Raji (cell line): Measurements from ENCODE around the gene EFNA4.

ENCODE experiments used
- POLR2A ChIP-seq: IDR thresholded peaks from 2 replicates; pipeline ENCODE4 v1.6.1; 2011; ENCODE audit warnings: low read depth, low read length, control low read depth; ENCODE audit not compliant: insufficient read depth

EFNA4 gene

DNA sequence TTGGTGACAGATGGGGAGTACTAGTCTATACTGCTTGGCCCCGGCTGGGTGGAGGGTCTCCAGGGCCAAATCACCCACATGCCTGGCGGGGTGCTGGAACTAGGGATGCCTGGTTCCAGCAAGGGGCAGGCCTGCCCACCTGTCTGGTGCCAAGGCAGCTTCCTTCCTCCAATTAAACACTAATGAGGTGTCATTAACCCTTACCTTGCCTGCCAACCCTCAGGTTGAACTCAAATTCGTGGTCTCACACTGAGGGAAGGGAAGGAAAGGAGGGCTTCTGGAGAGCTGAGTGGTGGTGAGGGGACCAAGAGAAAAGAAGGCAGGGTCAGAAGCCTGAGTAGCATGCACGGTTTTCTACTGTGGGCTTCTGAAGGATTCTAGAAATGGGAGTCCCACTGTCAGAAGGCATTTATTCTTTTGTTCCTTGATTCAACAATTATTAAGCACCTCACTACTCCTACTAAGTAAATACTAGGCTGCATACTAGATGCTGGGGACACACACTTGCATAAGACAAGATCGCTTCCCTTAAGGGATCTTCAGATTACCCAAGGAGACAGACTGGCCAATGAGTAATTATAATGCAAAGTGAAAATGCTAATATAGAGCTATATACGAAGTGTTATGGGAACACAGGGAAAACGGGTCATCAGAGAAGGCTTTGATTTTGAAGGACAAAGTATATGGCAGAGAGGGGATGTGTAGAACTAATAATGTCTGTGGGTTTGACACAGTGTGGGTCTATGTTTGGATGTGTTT is 9.2 kb downstream of the EFNA4 start:
- TF ChIP-seq POLR2A = no peak

DNA sequence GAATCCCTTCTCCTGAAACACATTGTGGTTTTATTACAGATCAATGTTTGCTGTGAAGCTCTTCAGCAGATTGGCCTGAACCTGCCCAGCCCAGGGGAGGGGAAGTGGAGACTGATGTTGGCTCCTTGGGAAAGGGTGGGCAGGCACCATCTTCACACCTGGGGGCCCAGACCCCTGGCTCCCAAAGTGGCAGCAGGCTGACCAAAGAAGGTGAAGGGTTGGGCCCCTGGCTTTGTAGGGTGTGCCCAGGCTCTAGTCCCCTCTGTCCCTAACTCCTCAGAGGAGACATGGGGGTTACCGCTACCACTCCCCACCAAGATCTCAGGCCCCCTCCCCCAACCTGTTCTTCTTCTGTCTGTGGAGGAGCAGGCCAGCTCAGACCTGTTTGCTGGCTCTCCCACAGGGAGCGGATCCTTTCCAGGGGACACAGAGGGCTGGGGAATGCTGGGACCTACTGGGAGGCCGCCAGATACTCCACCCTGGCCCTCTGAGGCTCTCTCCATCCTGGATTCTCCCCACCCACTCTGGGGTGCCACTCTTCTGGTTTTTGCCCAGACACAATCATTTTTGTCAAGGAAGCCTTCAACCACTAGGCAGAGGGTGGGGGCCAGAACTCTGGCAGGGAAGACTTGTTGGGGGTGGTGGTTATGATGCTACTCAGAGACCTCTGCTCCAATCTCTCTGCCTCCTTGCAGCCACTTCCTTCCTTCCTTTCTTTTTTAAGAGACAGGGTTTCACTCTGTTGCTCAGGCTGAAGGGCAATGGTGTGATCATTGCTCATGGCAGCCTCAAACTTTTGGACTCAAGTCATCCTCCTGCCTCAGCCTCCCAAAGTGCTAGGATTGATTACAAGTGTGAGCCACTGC is 10.1 kb downstream of the EFNA4 start:
- TF ChIP-seq POLR2A = no peak

DNA sequence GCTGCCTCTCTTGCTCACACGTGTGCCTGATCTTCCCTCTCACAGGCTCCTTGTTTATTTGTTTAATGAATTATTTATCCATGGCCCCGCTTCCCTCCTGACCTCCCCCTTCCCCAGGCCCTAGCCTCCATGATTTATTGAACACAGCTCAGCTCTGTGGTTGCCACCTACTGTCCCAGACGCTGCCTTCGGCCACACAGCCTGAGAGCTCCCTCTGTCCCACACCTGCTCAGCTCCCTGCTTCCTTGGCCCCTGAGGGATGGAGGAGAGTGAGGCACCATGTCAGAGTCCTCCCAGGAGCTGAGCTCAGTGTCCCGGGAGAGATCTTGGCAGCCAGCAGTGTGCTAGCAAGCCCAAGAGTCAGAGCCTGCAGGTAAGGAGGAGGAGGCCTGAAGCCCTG is 12.0 kb downstream of the EFNA4 start:
- no peak for TF ChIP-seq POLR2A

DNA sequence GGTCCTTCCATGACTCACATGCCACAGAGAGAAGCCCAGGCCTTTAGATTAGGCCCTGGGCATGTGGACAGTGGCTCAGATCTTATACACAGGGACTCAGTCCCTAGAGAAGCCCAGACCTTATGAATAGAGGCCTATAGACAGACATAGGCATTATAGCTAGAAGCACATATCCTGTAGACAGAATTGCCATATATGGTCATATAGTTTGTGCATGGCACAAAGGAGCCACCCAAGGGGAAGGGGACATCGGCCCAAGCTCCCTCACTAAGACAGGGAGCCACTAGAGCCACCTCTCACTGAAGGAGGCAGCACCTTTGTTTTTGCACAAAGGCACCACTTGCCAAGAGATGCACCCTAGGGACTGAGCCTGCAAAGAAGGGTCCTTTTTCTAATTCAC is 12.8 kb downstream of the EFNA4 start:
- no peak for TF ChIP-seq POLR2A

GRCh38 chr1:155077346-155077745 is 13.8 kb downstream of the EFNA4 start:
- TF ChIP-seq POLR2A = no peak

GRCh38 chr1:155077758-155078445 is 14.4 kb downstream of the EFNA4 start:
- TF ChIP-seq POLR2A = no peak

GRCh38 chr1:155078469-155079209 is 15.1 kb downstream of the EFNA4 start, which contains the start of gene EFNA3:
TSS of gene EFNA3 (plus strand) at chr1:155078837. CDS start at chr1:155078942, 105 bp downstream.
- no peak for TF ChIP-seq POLR2A

- no peak for TF ChIP-seq POLR2A
These were observed 15.6 kb downstream of the EFNA4 start for GRCh38 chr1:155079210-155079486.

DNA sequence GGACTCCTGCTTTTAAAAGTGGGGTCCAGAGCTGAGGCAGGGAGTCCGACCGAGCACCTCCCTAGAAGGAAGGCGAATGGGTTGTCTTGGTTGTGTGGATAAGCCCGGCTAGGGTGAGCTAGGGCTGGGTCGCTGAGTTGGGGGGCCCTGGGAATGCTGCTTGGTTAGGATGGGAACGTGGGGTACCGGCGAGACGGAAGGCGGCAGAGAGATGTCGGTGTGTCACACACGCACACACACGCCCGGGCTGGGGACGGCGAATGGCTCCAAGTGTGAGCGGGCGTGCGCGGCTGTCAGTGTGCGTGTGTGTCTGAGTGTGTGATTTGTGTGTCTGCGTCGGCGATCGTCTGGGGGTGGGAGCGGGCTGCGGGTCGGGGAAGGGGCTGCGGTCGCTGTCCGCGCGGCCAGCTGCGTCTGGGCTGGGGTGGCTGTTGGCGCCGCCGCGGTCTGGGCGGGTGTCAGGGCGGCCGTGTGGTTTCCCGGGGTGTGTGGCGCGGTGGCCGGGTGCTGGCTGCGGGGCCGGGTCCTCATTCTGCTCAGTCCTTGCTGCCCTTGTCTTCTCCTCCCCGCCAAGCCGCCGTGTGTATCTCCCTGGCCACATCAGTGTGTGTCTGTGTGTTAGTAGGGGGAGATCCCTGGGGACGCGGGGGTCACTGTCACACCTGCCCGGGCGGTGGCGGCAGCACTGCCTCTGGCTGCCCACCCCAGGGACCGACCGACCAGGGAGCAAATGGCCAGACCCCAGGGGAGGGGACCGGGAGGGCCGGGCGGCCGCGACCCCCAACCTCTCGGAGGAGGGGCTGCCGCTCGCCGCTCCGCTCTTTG is 16.2 kb downstream of the EFNA4 start:
- no peak for TF ChIP-seq POLR2A

- TF ChIP-seq POLR2A = no peak
These were observed 17.0 kb downstream of the EFNA4 start for GRCh38 chr1:155080312-155081228.

- no peak for TF ChIP-seq POLR2A
These were observed 18.1 kb downstream of the EFNA4 start for GRCh38 chr1:155081472-155082300.

GRCh38 chr1:155082301-155083051 is 18.9 kb downstream of the EFNA4 start:
- TF ChIP-seq POLR2A = no peak
